COLO668 (cell line): ENCODE results near the gene SYT4.
"Not testable (repeated sequence)": the region's sequence is repeated elsewhere in the genome, so short reads cannot be mapped to it uniquely, and the experiment has no call there.

Experiments
- DNase-seq: peaks from one replicate; lab custom pipeline; 2025; ENCODE audit not compliant: unreplicated experiment; lab: John Stamatoyannopoulos, UW

The SYT4 gene, protein sequence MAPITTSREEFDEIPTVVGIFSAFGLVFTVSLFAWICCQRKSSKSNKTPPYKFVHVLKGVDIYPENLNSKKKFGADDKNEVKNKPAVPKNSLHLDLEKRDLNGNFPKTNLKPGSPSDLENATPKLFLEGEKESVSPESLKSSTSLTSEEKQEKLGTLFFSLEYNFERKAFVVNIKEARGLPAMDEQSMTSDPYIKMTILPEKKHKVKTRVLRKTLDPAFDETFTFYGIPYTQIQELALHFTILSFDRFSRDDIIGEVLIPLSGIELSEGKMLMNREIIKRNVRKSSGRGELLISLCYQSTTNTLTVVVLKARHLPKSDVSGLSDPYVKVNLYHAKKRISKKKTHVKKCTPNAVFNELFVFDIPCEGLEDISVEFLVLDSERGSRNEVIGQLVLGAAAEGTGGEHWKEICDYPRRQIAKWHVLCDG

DNA sequence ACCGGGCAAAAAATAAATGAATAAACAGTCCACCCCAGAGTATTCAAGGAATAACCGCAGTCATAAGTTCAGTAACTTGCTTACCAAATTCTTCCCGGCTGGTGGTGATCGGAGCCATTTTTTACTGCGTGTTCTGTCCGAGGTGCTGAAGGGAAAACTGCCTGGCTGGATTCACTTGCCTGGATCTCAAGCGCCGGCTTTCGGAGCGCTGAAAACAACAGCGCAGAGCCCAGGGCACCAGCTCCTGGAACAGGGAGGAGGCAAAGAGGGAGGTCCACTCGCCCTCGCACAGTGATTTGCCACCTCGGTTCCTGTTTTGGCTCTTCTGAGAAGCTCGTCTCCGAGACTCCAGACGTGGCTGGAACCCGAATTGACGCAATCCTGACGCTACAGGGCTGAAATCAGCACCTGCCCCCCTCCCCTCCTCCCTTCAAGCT is at the start of gene SYT4:
Gene SYT4, minus strand, starts transcription at position 327 of the 437 bp plus-strand sequence. Its CDS starts 209 bp downstream, at position 118.
- DNase-seq: peak; percentile 80

DNA sequence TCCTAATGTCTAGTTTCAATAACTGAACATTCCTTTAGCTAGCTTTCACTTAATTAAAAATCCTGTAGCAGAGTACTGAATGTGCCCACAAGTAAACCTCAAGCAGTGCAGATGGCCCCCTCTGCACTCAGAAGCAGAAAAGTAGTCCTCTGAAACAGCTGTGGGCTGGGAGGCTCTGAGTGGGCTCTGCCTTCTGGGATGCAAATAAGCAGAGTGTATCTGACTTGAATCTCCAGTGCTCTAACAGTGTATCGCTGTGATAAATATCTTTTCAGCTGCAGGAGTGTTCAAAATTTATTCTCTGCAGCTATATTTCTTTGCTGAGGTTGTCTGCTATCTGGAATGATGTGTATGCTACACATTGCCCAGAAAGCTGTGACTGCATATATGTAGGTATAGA is 44.8 kb upstream of the SYT4 start:
- DNase-seq: no peak

DNA sequence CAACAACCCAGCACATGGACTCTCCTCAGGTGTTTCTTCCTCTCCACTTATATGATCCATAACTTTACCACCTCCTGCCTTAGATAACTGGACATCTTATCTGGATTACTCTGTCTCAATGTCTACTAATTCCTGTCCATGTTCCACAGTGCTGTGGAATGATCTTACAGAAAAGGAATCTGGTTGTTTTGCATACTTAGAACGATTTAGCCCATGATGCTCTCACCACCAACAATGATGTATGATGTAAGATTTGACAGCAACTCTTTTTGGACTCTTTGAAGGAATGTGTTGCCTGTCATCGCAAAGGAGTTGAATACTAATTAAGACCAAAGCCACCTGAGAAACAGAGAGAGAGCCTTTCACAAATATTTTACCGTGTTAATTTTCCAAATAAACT is 37.7 kb upstream of the SYT4 start:
- DNase-seq: no peak

DNA sequence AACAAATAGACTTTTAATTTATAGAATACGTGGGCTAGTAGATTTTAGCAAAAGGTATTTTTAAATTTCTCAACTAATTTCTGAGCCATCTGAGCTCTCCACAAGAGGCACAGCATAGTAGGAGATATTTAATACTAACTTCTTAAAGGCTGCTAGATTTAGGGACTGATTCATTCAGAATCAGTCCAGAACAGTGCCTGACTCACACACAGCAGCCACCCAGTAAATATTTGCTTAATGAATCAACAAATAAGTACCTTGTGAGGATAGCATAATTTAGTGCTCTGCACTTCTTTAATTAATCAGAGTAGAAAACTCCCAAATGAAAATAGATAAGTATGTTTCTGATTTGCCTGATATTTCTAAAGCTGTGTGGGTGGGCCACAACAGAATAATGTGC is 35.6 kb upstream of the SYT4 start:
- DNase-seq: no peak

DNA sequence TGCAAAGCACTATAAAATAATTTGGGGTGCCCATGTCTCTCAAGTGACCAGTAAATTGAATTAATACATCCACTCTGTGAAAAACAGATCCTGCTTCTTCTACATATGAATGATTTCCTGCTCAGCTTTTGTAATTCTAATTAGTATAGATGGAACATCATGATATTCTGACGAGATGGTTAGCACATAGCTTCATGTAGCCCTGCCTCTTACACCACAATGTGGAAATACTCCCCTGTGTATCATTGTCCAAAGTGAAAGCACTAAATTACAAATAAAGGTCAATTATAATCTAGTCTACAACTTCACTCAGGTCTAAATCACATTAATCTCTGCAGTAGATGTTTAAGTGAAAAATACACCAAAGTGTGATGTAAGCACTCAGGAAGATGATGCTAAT is 32.9 kb upstream of the SYT4 start:
- DNase-seq: no peak

DNA sequence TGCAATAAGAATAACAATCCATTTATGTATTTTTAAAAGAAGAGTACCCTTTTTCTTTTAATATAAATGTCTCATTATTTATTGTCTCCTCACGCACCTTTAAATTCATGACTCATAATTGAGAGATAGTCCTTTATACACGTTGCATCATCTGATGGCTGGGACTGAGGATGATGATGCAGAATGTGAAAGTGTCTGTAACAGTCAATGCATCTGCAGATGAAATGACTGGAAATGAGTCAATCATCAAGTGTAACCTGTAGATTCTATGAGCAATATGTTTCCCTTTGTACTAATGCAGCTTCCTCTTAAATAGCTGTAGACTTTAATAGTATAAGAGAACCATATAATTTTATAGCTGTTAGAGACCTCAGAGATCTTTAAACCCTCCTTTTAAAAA is 26.1 kb upstream of the SYT4 start:
- DNase-seq: no peak

DNA sequence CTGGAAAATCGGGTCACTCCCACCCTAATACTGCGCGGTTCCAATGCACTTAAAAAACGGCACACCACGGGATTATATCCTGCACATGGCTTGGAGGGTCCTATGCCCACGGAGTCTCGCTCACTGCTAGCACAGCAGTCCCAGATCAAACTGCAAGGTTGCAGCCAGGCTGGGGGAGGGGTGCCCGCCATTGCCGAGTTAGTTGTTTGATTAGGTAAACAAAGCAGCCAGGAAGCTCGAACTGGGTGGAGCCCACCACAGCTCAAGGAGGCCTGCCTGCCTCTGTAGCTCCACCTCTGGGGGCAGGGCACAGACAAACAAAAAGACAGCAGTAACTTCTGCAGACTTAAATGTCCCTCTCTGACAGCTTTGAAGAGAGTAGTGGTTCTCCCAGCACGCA is 8.9 kb upstream of the SYT4 start:
- not testable (repeated sequence) for DNase-seq

DNA sequence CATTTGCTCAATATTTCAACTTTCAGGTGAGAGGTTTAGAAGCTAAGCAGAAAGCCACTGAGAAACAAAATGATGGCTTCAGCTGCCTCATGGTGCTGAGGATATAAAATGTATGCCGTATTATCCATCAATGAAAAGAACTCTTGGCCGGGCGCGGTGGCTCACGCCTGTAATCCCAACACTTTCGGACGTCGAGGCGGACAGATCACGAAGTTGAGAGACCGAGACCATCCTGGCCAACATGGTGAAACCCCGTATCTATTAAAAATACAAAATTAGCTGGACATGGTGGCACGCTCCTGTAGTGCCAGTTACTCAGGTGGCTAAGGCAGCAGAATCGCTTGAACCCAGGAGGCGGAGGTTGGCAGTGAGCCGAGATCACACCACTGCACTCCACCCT is 6.0 kb upstream of the SYT4 start:
- DNase-seq: no peak

DNA sequence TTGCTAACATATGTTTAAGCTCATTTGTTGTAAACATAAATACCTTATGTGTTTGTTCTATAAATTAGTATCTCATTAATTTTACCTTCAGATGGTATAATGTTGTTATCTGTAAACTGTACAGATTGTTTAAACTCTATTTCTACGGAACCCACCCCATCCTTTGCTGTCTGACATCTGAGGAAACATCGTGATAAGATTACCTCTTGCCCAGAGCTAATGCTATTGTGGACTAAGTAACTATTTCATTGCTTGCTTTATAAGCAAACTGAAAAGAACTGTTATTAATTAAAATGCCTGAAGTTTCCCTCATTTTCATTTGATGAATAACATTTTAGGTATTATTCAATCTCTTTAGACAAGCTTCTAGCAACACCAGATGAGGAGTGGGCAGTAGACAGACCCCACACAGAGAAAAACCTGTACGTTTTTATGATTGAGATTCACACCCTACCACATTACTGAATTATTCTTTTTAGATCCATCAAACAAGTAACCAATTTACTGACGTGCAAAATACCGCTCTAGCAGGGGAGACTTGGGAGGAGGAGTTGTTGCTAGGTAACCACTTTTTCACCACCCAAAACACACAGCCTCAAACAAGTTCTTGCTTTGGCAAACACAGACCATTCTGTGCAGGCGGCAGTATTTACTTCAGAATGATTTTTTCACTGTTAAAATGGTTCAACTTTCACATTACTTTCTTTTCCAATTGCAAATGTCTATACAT is 1.9 kb upstream of the SYT4 start:
- DNase-seq: peak; percentile 77

DNA sequence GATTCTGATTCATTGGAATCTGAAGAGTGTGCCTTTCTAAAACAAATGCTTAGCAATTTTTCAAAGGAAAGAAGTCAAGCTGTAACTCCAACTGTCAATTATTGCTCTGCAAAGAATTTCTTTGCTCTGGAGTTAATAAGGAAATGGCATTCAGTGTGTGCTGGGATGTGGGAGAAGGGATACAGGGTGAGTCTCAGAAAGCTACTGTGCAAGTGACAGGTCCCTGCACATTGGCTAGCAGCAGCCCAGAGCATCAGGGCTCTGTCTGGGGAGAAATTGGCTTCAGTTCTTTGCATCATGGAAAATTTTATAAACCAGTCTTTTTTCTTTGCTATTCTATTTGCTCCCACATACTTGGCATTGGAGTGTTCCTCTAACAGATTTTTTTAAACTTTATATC is 1.1 kb upstream of the SYT4 start:
- DNase-seq: peak; percentile 22

DNA sequence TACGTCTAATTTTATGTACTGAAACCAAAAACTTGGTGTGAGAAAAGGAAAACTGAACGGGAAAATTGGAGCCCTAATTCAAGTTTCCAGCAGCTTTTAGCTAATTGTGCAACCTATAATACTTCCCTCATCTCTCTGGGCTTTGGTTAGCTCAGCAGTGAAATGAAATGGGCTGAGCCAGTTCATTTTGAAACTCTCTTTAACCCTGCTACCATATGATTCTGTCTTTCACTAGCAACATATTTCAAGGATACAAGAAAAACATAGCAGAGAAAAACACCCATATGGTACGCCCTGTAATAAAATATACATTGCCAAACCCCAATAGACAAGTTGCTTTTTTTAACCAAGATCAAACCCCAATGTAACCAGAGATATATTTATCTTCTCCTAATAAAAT is 799 bp downstream of the SYT4 start:
- DNase-seq: no peak

DNA sequence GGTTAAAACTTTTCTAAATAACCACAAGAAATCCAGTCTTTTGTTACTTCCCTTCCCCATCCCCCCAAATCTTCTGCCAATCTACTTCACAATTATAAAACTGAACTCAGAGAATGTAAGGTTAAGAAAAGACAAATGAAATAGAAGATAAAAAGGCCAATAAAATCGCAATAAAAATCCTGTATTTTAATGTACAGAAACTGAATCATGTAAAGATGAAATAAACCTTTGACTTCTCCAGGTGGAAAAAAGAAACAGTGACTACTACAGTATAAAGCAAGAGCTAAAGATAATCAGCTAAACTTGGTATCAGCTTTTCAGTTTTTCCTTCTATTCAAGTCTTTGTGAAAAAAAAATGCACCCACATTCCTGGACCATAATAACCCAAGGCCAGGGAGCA is 1.7 kb downstream of the SYT4 start:
- DNase-seq: no peak

DNA sequence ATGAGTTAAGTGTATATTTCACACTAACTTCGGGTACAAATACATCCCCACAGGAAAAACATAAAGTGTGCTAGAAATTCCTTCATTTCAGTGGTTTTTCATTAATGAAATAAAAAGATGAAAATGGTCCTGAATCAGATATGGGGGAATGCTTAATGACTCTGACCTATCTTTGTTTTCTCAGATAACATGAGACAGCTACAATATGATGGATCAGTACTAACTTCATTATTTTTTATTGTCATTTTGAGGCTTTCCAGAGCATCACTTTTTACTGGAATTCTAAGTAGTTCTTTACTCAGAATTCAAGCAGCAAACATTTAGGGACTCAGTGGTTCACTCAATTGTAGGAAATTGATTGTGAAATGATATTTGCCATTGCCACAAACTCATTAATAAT is 2.8 kb downstream of the SYT4 start:
- no peak for DNase-seq

DNA sequence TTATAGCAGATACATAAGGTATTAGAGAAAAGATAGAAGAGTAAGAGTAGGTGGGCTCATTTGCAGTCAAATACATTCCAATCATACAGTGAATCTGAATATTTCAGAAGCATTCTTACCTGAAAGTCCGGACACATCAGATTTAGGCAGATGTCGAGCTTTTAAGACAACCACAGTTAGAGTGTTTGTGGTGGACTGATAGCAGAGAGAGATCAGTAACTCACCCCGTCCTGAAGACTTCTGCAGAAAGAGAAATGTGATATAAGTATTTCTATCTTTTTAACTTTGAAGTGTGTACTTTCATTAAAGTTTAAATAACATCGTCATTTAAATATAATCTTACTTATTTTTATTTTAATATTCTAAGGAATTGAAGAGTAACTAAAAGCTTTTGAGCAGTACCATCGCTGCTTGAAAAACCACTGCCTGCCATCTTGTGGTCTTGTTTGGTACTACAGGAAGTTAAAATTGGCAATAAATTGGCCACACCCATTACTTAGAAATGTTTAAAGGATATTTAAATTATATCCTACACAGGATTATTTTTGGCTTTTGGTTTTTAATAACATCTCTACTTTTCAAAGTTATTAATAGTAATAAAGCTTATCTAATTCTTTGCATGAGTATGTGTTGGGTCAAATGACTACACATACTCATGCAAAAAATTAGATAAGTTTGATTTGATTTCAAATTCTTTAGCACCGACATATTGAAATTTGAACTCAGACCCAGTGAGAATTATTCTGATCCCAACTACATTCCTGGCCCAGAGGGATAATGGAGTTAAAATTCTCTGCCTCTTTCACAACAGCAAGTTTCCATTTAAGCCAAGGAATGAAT is 5.5 kb downstream of the SYT4 start:
- DNase-seq: peak; percentile 24

DNA sequence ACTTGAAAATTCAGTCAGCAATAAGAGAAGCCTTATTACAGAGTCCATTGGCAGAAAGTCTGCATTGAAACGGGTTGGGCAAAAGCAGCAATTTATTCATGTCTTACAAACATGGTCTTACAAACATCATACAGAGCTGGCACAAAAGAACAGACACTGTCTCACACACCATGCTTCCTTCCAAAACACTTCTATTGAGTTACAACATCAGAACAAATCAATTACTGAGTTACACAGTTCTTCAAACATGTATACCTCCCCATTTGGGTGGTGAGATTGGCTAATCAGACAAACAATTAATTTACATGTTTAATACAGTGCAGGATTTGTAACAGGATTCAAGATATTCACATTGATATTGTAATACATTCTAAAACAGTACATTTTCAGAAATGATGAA is 9.5 kb downstream of the SYT4 start:
- no peak for DNase-seq

DNA sequence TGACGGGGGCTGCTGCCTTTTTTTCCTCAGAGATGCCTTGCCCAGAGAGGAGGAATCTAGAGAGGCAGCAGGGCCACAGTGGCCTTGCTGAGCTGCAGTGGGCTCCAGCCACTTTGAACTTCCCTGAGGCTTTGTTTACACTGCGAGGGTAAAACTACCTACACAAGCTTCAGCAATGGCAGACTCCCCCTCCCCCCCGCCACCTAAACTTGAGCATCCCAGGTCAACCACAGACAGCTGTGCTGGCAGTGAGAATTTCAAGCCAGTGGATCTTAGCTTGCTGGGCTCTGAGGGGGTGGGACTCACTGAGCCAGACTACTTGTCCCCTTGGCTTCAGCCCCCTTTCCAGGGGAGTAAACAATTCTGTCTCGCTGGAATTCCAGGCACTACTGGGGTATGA is 11.8 kb downstream of the SYT4 start:
- DNase-seq: no peak

DNA sequence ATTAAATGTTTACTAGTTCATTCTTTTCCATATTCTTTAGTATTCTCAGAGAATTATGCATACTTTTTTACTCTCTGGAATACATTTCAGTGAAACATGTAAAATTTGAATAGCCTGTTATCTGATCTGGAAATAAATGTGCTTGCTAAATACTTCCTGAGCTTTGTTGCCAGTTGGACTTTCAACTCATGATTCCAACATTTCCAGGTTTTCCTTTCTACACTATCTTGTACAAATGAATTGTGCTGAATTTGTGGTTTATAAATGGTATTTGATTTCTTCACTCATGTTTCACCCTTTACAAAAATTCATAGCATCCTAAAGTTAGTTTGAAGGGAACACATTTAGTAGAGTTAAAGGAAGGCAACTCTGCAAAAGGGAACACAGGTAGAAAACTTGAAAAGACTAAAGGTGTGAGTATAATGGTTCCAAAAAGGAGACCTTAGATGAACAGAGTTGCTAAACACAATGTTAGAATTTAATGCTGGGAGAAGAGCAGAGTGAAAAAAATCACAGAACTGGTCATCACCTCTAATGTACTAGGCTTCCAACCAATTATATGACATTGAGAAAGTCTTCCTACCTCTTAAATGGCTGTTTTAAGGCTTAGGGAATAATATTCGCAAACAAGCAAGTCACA is 28.6 kb downstream of the SYT4 start:
- no peak for DNase-seq

DNA sequence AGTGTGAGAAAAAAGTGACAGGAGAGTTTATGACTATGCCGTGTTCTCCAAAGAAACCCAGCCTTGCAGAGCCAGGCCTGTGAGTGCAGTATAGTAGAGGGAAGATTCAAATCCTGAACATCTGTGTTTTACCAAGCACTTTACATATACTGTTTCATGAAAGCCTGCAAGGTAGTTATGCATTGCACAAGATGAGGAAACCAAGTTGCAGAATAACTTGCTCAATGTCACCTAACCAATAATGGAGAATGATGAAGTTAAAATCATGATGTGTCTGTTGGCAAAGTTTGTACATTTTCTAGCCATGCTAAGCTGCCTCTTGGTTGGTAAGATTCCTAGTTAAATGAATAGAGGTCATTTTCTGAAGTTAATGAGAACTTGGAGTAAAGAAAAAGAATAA is 29.3 kb downstream of the SYT4 start:
- DNase-seq: no peak

DNA sequence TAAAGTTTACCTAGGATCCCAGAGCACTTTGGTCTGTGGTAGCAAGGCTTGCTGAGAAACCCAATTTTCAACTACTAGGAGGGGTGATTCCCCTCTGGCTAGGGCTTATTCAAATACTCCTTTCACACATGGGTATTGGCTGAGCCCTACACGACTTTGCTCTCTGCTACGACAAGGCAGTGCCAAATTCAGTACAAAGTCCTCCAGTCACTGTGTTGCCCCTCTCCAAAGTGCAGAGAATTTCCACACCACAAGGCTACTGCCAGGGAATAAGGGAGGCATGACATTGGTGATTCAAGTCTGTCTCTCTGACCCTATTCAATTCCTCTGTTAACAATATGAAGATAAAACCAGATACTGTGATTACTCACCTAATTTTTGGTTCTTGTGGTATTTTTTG is 38.9 kb downstream of the SYT4 start:
- DNase-seq: no peak

DNA sequence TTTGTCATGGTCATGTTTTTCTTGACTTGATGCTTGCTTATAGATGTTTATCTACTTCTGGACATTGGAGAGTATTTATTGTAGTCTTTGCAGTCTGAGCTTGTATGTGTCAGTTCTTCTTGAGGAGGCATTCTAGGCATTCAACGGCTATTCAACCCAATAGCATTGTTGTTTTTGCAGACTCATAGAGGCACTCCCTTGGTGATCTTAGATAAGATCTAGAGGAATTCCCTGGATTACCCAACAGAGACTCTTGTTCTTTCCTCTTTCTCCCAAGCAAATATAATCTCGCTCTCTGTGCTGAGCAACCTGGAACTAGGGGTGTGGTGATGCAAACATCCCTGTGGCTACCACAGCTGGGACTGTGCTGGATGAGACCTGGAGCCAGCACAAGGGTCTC is 40.4 kb downstream of the SYT4 start:
- DNase-seq: no peak

DNA sequence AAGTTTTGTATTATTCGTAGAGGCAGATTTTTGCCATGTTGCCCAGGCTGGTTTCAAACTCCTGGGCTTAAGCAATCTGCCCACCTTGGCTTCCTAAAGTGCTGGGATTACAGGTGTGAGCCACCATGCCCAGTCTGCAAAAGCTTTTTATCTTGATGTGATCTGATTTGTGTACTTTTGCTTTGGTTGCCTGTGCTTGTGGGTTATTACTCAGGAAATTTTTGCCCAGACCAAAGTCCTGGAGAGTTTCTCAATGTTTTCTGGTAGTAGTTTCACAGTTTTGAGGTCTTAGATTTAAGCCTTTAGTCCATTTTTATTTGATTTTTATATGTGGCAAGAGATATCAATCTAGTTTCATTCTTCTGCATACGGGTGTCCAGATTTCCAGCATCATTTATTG is 42.4 kb downstream of the SYT4 start:
- no peak for DNase-seq
